GM18517 (cell line): ENCODE data around the gene GAS6.
"Not testable (repeated sequence)": the region's sequence is repeated elsewhere in the genome, so short reads cannot be mapped to it uniquely, and the experiment has no call there.

ENCODE experiments used
- ATAC-seq: cut with Tn5 transposase; IDR thresholded peaks from one replicate; pipeline ENCODE4 v1.9.1; 2021; ENCODE audit warnings: mild to moderate bottlenecking, moderate library complexity; ENCODE audit not compliant: unreplicated experiment

Gene GAS6

GRCh38 chr13:113874177-113874576, 10.3 kb upstream of the GAS6 start:
- ATAC-seq = no peak

GRCh38 chr13:113869263-113869662, 5.4 kb upstream of the GAS6 start:
- ATAC-seq = no peak

GRCh38 chr13:113867913-113868312, 4.0 kb upstream of the GAS6 start:
- not testable (repeated sequence) for ATAC-seq

- no peak for ATAC-seq
Observed at GRCh38 chr13:113865427-113865826, 1.6 kb upstream of the GAS6 start.

DNA sequence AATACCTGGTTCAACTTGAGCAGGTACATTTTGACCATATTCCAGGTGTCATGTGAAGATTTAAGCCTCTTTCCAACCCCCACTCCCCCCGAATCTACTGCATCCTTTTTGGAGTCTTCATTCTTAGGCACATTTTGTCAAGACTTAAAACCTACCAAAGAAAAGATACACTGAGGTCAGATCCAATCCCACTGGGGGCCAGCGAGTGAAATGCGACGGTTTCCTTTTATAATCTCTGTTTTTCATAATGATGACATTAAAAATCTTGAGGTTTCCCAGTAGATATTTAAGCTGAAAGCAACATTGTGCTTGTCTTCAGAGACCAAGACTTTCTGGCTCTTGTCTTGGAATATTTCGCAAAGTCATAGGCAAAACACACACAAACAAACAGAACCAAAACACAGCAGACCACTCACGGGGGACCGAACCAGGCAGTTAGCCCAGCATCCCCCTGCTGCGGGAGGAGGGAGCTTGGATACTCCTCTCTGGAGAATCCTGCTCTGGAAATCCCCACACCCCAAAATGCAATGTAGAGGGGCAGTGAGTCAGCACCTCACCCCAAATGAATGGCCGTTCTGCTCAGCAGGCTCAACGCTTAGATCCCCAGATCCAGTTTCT, 506 bp upstream of the GAS6 start:
- no peak for ATAC-seq

- no peak for ATAC-seq
Observed at GRCh38 chr13:113862931-113863523, 849 bp downstream of the GAS6 start.

- ATAC-seq = no peak
Observed at GRCh38 chr13:113862191-113862930, 1.5 kb downstream of the GAS6 start.

- ATAC-seq = no peak
Observed at GRCh38 chr13:113861433-113862030, 2.3 kb downstream of the GAS6 start.

DNA sequence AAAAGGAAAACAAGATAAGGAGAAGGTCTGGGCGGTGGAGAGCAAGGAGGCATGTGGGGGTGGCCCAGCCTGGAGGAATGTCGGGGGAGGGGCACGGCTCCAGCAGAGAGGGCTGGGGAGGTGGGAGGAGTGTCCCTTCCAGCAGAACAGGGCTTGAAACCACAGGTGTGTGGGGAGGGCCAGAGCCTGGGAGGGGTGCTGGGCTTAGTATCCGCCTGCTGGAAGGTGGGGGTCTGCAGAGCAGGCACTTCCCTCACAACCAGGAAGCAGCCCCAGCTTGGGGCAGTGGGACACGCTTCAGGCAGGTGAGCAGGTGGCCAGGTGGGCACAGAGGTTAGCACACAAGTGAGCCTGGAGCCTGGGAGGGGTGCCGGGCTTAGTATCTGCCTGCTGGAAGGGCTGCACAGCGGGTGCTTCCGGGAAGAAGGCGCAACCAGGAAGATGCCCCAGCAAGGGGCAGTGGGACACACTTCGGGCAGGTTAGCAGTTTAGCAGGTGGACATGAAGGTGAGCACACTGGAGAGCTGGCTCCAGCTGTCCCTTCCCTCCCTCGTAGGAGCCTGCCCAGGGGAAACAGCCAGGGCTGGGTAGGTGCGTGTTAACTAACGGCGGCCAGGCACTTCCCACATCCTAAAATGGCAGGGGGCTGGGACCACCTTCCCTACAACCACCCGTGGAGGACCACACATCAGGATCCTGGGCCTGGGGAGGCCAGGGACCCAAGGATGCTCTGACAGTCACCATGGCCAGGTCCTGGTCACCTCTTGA, 3.0 kb downstream of the GAS6 start:
- ATAC-seq = no peak

GRCh38 chr13:113860051-113860664, 3.7 kb downstream of the GAS6 start:
- no peak for ATAC-seq

- ATAC-seq = no peak
Observed at GRCh38 chr13:113859311-113860050, 4.4 kb downstream of the GAS6 start.

GRCh38 chr13:113857531-113858195, 6.2 kb downstream of the GAS6 start:
- ATAC-seq = no peak

DNA sequence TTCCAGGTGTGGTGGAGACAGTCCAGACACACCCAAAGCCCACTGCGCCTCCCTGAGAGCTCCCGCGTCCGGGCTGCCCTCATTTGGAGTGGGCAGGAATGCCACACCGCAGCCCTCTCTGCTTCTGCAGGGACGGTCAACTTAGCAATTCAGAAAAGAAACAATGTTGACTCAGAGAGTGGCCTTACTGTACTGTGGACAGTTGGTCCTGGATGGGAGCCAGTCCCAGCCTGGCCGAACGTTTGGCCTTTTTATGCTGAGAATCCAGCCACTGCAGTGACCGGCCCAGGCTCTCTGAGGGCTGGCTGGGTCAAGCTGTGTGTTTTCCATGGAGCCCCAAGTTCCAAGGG, 7.2 kb downstream of the GAS6 start:
- no peak for ATAC-seq

DNA sequence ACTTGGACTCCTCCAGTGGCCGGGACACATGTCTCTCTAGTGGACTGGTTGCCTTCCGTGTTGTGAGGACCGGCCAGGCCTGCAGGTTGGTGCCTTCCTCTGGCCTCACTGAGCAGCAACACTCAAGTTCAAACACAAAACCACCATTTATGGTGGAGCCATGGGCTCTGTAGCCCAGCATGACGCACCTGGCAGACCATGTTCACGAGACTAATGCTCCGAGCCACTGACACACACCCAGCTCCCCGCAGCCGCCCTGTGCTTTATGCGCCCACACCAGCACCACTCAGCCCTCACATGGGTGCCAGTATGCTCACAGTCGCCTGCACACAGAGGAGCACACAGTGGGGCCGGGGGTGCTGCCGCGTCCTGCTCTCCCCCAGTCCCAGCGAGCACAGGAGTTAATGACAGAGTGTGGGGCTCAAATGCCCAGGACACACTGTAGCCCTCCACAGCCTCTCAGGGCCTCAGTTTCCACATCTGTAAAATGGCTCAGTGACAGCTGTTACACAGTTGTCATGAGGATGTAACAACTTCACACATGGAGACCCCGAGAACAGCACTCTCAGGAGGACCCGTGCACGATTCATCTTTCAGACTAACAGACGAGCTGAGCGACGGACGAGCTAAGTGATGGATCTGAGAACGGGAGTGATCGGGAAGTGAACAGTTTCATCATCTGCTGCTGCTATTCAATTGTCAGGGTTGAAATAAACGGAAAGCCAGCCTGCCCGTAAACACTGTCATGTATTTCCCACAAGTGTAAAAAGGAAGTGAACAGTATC, 7.8 kb downstream of the GAS6 start:
- ATAC-seq = no peak

DNA sequence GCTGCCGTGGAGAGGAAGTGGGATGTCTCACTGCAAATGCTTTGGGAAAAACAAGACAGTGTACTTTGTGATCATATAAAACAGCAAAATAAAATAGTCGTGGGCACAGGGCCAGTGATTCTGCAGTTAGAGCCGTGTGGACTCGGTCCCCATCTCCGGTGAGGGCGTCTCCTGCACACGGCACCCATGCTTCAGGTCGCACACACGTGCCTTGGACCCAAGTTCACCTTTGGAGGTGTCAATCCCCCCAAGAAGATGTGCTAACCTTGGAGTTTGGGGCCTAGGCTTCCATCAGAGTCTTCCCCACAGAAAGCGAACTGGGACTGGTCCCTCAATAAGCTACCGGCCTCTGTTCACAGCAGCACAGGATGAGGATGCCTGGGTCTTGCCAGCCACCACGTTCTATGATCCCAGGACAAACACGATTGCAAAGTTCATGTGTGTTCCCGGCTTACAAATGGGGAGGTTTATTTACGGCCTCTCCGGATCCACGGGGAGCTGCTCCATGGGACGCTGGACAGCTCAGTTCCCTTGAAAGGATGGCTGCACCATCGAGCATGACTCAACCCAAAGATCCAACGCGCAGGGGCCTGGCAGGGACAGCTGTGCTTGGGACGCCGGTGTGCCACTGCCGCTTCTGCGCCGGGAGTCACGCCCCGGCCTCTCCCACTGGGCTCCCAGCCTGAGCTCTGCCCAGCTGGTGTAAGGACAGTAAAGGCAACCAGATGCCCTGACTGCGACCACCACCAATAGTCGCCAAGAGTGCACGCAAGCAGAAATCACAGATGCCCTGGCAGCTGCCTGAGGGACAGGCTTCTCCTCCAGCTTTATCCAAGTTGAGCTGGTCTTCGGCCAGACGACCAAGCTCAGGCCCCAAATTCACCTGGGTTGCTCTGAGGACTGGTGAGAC, 8.6 kb downstream of the GAS6 start:
- ATAC-seq = no peak

DNA sequence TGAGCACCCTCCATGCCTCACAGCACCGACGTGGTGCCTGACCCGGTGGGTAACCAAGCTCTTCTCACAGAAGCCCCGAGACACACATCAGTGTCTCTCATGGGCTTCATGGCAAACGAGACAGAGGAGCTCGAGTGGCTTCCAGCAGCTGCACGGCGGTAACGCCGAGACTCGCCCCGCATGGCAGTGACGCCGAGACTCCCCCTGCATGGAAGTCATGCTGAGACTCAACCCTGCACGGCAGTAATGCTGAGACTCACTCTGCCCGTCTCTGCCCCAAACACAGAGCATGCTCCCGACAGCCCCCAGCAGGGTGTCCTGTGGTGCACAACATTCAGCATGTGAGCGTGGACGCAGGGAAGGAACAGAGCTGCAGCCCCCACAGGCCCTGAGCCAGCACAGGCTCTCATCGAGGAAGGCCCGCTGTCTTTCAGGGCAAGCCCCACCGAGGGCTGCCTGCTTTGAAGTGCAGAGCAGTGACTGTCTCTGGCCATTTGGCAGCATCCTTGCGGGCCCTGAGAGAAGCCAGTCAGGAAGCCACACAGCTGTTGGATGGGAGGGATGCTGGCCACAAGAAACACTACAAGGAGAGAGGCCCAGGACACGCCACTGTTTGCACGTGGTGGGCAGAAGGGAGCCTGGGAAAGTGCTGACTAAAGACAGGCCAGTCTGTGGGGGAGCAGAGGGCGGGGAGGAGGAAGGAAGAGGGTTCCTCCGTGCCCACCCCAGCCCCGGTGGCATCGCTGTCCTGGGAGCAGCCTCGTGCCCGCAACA, 9.5 kb downstream of the GAS6 start:
- ATAC-seq = no peak
